Medulla oblongata (tissue), 1 donor: ENCODE data around the gene SPATA31D3.
"Not testable (repeated sequence)": the region's sequence is repeated elsewhere in the genome, so short reads cannot be mapped to it uniquely, and the experiment has no call there.

ENCODE experiments used
- DNase-seq: peaks from one replicate; pipeline ENCODE4 v3.0.0-alpha.2; 2015; ENCODE audit errors: extremely low spot score

SPATA31D3 gene

GRCh38 chr9:81943393-81943792 lies at the start of gene SPATA31D3:
SPATA31D3 (plus strand) TSS chr9:81943500; CDS start chr9:81943586, 86 bp downstream.
- not testable (repeated sequence) for DNase-seq

GRCh38 chr9:81893929-81894328 lies 49.4 kb upstream of the SPATA31D3 start:
- DNase-seq: no peak

DNA sequence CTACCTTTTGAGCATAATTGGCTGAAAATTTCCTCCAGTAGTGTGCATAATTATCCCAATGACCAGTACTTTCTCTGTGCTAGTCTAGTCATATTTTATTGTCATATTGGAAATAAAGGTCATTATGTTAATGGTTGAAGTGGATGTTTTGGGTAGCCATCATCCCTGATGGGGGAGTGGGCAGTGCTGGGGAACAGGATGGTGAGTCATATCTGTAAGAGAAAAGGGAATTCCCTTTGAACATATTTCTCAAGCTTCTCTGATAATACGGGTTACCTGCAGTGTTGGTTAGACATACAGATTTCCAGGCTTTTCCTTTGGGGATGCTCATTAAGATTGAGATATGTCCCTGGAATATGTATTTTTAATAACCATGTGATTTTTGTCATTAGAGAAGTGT lies 48.4 kb upstream of the SPATA31D3 start:
- no peak for DNase-seq

DNA sequence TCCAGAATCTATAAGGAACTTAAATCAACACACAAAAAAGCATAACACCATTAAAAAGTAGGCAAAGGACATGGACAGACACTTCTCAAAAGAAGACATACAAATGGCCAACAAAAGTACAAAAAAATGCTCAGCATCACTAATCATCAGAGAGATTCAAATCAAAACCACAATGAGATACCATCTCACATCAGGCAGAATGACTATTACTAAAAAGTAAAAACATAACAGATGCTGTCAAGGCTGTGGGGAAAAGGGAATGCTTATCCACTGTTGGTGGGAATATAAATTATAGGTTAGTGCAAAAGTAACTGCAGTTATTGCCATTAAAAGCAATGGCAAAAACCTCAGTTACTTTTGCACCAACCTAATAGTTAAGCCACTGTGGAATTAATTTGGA lies 47.2 kb upstream of the SPATA31D3 start:
- no peak for DNase-seq

DNA sequence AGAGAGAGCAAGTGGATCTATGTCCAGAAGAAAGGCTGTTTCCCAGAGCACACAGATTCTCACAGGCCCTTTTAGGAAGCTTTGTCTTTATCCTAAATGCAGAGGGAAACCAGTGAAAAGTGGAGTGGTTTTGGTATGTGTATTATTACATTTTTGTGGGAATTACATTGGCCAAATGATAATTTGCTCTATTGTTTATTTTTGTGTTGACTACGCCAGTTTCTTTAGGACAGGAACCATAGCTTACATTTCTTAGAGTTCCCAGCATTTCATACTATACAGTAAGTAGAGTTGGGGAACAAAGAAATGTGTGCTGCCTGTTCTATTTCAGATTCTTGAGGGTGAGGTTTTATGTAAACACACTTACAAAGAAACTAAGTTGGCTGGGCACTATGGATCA lies 44.4 kb upstream of the SPATA31D3 start:
- DNase-seq: no peak

GRCh38 chr9:81902196-81902595 lies 41.1 kb upstream of the SPATA31D3 start:
- no peak for DNase-seq

GRCh38 chr9:81902626-81903025 lies 40.7 kb upstream of the SPATA31D3 start:
- DNase-seq: no peak

DNA sequence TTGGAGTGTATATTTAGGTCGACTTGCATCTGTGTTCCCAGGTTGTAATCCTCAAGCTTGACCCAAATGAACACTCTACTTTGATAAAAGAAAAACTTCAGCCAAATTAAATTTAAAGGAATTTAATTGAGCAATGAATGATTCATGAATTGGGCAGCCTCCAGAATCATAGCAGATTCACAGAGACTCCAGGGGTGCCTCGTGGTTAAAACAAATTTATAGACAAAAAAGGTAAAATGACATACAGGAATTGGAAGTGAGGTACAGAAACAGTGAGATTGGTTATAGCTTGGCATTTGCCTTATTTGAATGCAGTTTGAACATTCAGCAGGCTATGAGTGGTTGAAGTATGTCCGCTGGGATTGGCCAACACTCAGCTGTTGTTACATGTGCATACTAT lies 36.6 kb upstream of the SPATA31D3 start:
- no peak for DNase-seq

DNA sequence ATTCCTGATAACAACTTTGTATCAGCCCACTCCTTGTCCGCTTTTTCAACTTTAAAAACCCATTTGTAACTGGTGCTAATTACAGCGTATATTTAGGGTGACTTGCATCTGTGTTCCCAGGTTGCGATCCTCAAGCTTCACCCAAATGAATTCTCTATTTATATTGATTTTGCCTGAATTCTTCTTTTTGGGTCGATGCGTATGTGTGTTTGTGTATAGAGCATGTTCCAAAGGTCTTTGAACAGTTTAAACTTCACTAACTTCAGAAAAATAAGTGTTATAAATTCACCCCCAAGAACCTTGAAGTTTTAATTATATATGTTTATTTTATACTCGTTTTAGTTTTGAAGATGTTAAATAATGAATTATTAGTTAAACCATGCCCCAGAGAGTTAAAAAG lies 31.2 kb upstream of the SPATA31D3 start:
- no peak for DNase-seq

DNA sequence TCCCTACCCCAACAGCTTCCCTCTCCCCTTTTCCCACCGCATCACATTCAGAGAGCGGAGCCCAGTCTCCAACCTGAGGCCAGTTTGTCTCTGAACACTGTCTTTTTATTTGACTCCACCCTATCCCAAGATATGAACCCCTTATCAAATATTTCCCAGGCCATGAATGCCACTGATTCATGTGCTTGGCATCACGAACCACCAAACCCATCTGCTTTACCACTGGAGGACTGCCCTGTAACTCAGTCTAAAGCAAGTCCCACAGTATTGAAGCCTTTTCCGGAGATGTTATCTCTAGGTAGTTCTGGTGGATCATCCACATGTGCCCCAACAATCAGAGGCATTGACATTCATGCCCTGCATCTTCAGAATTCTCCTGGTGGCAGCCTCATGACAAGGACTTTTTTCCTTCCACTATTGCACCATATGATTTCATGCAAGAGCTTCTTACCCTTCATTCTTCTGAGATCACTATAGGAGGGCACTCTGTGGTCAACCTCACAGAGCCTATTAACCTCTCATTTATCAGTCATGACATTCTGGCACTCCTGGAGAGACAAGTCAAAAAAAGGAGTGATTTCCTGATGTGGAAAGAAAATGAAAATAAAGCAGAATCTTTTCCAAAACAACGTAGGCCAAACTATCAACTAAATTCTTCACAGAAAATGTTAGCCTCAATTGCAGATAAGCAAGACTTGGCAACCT lies 27.3 kb upstream of the SPATA31D3 start:
- no peak for DNase-seq

- DNase-seq: not testable (repeated sequence)
Observed at GRCh38 chr9:81918507-81918906, 24.8 kb upstream of the SPATA31D3 start.

DNA sequence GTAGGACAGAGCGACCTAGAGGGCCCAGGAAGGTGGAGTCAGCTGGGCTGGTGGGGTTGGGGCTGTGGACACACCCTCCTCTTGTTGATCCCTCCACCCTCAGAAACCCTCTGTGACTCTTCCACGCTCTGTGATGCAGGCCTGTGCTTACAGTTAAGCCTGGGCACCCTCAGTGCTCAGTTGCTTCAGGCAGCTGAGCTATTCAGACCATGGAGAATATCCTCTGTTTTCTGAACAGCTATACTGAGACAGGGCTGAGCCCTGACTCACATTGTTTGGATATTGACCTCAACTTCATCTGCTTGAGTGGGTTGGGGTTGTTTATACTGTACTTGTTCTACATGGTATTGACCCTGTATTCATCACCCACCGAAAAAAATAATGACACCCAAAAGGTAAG lies 15.0 kb upstream of the SPATA31D3 start, which contains the start of gene SPATA31D4:
Gene SPATA31D4, plus strand, starts transcription at position 124 of the 400 bp plus-strand sequence. Its CDS starts 86 bp downstream, at position 210.
- DNase-seq: not testable (repeated sequence)

GRCh38 chr9:81930147-81930546 lies 13.2 kb upstream of the SPATA31D3 start:
- DNase-seq: not testable (repeated sequence)

DNA sequence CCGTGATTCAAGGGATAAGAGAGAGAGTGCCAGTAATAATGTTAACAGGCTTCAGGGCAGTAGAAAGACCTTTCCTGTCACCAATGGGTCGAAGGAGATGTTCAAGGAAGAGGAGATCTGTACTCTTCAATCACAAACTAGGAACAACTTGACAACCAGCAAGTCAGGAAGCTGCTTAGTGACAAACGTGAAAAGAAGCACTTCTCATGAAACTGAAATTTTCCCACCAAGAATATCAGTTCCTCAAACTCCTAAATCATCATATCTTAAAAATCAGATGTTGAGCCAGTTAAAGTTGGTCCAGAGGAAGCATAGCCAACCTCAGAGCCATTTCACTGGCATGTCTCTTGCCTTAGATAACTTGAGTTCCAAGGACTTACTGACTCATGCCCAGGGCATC lies 9.8 kb upstream of the SPATA31D3 start:
- not testable (repeated sequence) for DNase-seq

DNA sequence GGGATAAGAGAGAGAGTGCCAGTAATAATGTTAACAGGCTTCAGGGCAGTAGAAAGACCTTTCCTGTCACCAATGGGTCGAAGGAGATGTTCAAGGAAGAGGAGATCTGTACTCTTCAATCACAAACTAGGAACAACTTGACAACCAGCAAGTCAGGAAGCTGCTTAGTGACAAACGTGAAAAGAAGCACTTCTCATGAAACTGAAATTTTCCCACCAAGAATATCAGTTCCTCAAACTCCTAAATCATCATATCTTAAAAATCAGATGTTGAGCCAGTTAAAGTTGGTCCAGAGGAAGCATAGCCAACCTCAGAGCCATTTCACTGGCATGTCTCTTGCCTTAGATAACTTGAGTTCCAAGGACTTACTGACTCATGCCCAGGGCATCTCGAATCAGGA lies 5.3 kb downstream of the SPATA31D3 start:
- DNase-seq: not testable (repeated sequence)

DNA sequence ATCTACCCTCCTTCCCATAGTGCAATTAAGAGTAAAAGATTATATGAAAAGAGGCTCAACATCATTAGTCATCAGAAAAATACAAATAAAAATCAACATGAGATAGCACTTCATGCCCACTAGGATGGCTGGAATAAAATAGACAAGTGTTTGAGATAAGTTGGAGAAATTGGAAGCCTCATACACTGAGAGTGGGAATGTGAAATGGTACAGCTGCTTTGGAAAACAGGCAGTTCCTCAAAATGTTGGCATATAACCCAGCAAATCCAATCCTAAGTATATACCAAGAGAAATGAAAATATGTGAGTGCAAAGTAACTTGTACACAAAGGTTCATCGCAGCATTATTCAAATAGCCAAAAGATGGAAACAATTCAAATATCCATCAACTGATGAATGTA lies 9.8 kb downstream of the SPATA31D3 start:
- no peak for DNase-seq

DNA sequence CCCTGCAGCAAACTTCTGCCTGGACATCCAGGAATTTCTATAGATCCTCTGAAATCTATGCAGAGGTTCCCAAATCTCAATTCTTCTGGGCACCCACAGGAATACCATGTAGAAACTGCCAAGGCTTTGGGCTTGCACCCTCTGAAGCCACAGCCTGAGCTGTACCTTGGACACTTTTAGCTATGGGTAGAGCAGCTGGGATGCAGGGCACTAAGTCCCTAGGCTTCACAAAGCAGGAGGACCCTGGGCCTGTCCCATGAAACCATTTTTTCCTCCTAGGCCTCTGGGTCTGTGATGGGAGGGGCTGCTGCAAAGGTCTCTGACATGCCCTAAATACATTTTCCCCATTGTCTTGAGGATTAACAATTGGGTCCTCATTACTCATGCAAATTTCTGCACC lies 12.3 kb downstream of the SPATA31D3 start:
- no peak for DNase-seq

DNA sequence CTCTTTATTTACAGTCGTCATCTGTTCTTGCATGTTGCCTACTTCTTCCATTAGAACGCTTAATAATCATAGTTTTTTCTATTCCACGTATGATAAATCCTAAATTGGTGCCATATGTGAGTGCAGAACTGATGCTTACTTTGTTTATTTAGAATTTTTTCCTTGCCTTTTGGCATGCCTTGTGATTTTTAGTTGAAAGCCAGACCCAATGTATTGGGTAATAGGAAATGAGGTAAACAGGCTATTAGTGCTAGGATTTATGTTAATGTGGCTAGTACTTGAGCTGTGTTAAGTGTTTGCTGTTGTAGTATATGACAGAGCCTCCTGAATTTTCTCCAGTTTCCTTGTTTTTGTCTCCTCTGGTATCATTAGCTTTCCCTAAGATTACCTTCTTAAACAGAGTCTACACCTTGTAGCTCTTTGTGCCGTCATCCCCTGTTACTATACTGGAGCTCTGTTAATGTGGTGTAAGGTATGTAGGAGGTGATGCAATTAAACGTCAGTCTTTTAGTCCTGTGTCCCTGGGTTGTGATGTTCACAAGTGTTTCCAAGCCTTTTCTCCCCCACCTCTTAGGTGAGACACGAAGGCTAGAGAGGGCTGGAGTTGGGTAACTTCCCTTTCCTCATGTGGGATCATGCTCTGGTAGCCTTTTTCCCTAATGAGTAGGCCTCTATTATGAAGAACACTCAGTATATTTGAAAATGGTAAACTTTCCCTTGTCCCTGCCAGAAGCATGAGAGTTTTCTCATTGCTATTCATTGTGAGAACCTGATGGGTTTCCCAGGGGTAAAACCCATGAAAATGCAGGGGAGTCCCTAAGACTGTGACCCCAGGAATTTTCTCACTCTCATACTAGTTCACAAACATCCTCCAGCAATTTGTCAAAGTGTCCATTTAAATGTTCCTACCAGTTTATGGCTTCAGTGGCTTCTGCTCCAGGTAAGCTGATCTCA lies 21.2 kb downstream of the SPATA31D3 start:
- no peak for DNase-seq

DNA sequence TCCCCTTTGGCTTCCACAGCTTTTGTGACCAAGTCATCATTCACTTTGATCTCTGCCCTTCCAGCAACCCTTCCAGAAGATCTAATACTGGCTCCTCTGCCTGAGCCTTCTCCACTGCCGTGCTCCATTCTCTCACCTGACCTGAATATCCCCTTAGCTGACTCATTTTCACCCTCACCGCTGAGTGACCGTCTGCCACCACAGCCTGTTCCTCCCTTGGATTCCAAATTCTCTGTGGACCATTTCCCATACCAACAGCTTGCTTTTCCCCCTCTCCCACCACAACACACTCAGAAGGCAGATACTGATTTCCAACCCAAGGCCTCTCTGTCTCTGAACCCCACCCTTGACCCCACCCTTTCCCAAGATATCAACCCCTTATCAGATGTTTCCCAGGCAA lies 24.7 kb downstream of the SPATA31D3 start:
- DNase-seq: no peak

DNA sequence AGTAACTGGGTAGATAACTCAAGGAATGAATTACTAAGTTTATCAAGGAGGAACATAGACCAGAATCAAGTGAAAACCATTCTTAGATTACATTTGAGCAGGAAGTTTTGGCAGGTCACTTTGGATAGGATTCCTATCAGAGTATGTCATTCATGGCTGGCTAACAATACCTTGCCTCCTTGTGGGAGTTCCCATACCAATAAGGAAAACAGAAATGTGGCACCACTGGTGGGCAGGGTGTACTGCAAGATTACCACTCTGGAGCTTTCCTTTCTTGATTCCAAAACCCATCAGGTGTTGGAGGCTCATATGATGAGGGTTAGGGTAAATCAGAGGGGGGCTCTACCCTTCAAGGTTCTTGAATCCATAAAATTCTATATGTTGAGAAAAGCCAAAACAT lies 26.7 kb downstream of the SPATA31D3 start:
- no peak for DNase-seq

GRCh38 chr9:81971727-81972126 lies 28.4 kb downstream of the SPATA31D3 start:
- DNase-seq: no peak

GRCh38 chr9:81974764-81975163 lies 31.5 kb downstream of the SPATA31D3 start:
- no peak for DNase-seq

- DNase-seq: no peak
Observed at GRCh38 chr9:81976351-81976750, 33.1 kb downstream of the SPATA31D3 start.
